GM19023 (cell line): Measurements from ENCODE around the gene ATP4A.
"Not testable (repeated sequence)": the region's sequence is repeated elsewhere in the genome, so short reads cannot be mapped to it uniquely, and the experiment has no call there.

Source experiments
- ATAC-seq: cut with Tn5 transposase; IDR thresholded peaks from one replicate; pipeline ENCODE4 v1.9.1; 2021; ENCODE audit warnings: mild to moderate bottlenecking, moderate library complexity; ENCODE audit not compliant: unreplicated experiment

ATP4A gene

DNA sequence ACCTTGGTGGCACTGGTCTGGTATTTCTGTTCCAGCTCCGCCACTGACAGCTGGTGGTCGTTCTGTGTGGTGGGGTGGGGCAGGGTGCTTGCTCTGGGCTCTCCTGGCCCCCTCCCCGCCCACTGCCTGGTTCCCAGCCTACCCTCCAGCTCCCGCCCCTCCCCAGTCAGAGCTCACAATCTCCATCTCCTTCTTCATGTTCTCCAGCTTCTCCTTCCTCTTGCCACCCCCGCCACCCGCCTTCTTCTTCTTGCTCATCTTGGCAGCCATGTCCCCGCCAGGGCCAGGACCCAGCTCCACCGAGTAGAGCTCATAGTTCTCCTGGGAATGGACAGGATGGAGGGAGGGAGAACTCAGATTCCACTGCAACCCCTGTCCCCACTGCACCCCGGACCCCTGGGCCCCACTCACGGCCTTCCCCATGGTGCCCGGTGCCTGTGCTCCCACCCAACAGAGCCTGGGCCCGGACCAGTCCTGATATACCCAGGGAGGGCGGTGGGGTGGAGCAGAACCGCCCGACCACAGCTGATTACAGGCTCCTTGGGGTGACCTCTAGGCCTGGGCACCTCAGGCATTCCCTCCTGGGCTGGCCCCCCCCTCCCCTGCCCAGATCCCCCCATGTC lies at the start of gene ATP4A:
TSS of gene ATP4A (minus strand) at position 452 of the 623 bp plus-strand sequence. CDS start at position 423, 29 bp downstream.
- no peak for ATAC-seq

DNA sequence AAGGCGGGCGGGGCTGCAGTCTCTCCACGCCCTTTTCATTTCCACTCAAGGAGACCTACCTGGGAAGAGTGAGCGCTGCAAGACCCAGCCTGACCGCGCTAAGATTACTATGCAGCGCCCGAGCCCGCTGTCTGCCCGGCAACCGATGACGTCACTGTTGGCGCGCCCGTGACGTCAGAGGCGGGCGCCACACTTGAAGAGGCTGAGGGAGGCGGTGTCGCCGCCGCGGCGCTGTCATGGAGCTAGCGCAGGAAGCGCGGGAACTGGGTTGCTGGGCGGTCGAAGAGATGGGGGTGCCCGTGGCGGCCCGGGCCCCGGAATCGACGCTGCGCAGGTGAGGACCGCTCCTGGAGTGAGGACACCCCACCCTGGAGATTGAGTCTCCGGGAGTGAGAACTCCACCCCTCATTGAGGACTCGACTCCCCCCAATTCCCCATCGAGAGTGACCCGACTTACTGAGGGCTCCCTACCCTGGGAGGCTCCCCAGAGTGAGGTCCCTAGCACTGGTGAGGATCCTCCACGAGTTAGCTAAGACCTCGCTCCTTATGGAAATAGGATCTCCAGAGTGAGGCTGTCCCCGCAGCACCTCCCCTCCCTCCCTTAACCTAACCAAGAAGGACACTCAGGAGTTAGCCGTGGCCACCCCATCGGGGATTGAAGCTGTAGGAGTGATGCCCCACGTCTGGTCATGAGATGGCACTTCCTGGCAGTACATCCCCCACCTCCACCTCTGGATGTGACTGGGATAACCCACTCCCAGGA lies 49.3 kb upstream of the ATP4A start, which contains the start of gene HAUS5:
TSS of gene HAUS5 (plus strand) at position 177 of the 763 bp plus-strand sequence. CDS start at position 237, 60 bp downstream.
- peak; percentile 89 for ATAC-seq

DNA sequence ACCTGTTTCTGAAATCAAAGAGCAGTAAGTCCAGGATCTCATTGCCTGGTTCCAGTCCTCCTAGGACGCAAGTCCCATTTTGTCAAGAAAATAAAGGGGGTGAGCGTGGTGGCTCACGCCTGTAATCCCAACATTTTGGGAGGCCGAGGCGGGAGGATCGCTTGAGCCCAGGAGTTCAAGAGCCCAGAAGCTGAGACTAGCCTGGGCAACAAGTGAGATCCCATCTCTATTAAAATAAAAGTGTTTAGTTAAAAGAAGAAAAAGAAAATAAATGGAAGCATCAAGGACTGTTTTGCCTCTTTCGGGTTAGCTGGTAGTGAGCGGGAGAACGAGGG lies 48.7 kb upstream of the ATP4A start:
- ATAC-seq, result no peak

DNA sequence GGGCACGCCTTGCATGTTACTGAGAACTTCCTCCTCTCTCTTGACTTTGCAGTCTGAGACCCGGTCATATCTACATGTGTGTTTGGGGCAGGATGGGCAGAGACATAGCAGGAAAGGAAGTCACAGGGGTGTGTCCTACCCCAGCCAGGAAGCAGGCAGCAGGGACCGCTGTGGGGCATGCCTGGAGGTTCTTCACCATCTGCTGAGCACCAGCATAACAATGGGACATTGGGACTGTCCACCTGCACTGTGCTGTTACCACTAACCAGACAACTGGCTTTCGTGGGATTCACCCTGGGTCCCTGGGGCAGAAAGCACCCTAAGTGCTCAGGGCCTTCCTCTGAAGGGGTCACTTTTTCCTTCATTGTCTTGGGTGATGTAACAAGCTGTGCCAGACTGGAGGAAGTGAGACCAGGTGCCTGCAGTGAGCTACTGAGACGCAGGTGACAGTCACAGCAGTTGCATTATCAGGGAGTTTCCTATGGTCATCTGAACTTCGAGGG lies 46.4 kb upstream of the ATP4A start:
- ATAC-seq, result no peak

GRCh38 chr19:35608251-35608650 lies 44.8 kb upstream of the ATP4A start:
- ATAC-seq, result no peak

- no peak for ATAC-seq
Measured at GRCh38 chr19:35607661-35608060, 44.2 kb upstream of the ATP4A start.

GRCh38 chr19:35607170-35607569 lies 43.7 kb upstream of the ATP4A start:
- ATAC-seq, result not testable (repeated sequence)

- ATAC-seq, result not testable (repeated sequence)
Measured at GRCh38 chr19:35604436-35604835, 41.0 kb upstream of the ATP4A start.

GRCh38 chr19:35601971-35602370 lies 38.5 kb upstream of the ATP4A start:
- no peak for ATAC-seq

GRCh38 chr19:35596366-35596999 lies 33.0 kb upstream of the ATP4A start:
- no peak for ATAC-seq

DNA sequence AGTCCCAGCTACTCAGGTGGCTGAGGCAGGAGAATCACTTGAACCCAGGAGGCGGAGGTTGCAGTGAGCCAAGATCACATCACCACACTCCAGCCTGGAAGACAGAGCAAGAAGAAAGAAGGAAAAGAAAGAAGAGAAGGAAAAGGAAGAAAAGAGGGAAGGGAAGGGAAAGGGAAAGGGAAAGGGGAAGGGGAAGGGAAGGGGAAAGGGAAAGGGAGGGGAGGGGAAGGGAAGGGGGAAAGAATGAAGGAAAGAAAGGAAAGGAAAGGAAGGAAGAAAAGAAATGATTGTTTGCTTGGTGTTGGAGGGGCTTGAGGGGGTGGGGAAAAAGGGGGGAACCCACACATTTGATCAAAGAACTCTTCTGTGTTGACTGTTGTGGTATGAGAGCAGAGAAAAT lies 32.5 kb upstream of the ATP4A start:
- ATAC-seq, result no peak

- ATAC-seq, result not testable (repeated sequence)
Measured at GRCh38 chr19:35595026-35595425, 31.6 kb upstream of the ATP4A start.

DNA sequence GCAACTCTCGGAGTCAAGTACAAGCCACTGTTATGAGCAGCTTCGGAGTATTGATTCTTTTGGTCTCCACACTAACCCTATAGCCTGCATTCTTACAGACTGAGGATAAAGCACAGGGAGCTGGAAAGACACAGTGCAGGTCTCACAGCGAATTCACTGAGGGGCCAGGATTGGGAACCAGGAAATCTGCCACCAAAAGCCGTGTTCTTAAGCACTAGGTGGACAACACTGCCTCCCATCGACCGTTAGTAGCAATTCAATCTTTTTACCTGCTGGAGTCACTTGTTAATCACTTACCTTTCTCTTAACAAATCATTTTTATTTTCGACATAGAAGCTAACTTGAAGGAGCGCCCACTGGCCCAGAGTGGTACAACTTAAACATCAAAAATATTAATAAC lies 28.8 kb upstream of the ATP4A start:
- ATAC-seq, result no peak

DNA sequence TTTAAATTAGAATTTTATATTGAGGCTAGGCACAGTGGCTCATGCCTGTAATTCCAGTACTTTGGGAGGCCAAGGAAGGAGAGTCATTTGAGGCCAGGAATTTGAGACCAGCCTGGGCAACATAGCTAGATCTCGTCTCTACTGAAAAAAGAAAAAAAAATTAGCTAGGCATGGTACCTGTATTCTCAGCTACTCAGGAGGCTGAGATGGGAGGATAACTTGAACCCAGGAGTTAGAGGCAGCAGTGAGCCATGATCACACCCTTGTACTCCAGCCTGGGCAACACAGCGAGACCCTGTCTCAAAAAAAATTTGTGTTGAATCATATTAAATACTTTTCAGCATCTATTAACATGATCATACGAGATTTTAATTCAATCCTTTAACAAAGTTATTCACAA lies 27.4 kb upstream of the ATP4A start:
- no peak for ATAC-seq

GRCh38 chr19:35587321-35587720 lies 23.9 kb upstream of the ATP4A start:
- ATAC-seq, result no peak

GRCh38 chr19:35585848-35586247 lies 22.4 kb upstream of the ATP4A start, which contains the start of gene PMIS2:
Gene PMIS2 (plus strand): TSS chr19:35586173. CDS start chr19:35586260, 87 bp downstream.
- no peak for ATAC-seq

DNA sequence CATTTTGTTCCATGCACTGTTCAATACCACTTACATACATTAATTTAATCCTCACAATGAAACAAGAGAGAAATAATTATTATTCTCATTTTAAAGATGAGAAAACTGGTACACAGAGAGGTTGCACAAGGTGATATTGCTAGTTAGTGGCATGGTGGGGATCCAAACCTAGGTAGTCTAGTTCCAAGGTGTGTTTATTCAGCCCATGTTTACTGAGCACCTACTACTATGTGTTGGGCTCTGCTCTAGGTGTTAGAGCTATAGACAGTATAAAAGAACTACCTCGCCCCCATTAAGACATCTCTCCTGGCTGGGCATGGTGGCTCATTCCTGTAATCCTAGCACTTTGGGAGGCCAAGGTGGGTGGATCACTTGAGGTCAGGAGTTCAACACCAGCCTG lies 19.3 kb upstream of the ATP4A start:
- no peak for ATAC-seq

DNA sequence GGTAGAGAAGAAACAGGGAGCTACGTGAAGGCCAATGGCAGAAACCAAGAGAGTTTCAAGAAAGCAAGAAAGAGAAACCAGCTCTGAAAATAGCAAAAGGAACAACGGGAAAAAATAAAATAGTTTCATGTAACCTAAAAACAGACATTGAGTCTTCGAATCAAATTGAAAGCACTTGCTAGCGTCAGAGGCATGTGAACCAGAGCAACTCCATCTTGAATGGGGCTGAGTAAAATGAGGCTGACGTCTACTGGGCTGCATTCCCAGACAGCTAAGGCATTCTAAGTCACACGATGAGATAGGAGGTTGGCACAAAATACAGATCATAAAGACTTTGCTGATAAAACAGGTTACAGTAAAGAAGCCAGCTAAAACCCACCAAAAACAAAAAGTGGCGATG lies 15.2 kb upstream of the ATP4A start:
- no peak for ATAC-seq

DNA sequence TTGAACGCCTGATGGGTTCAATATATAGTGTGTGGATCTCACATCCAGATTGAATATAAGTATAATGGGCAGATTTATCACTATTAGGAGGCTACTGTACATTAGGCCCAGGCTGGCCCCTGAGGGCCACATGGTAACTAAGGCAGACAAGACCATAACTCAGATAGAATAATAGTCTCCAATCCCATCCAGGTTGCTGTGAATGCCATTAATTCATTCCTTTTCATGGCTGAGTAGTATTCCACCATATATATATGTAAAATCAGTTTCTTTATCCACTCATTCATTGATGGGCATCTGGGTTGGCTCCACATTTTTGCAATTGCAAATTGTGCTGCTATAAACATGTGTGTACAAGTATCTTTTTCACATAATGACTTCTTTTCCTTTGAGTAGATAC lies 14.5 kb upstream of the ATP4A start:
- ATAC-seq, result no peak

DNA sequence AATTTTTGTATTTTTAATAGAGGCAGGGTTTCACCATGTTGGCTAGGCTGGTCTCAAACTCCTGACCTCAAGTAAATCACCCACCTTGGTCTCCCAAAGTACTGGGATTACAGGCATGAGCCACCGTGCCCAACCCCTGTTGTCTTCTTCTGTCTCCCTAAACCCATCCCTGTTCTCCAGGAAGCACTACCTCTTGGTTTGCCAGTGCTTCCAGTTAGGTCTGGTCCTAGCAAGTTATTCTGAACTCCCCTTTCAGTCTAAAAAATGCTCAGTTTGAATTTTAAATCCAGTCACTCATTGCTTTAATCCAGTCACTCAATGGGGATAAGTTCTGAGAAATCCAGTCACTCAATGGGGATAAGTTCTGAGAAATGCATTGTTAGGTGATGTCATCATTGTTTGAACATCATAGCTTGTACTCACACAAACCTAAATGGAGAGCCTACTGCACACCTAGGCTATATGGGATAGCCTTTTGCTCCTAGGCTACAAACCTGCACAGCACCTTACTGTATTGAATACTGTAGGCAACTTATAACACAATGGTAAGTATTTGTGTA lies 8.0 kb upstream of the ATP4A start:
- no peak for ATAC-seq

GRCh38 chr19:35569281-35569781 lies 5.9 kb upstream of the ATP4A start:
- ATAC-seq, result no peak
